Calu3 (cell line): ENCODE measurements around the gene OR8B2. TPM values are rescaled to one million over a fixed set of nuclear protein-coding genes. Genes with fewer than 3 reads are reported as not detected.

ENCODE experiments used
- BruUV-seq: library from RNA; stranded (reverse); fragments of 400-500 nt; replicated peaks from 2 replicates; lab custom pipeline; 2021; lab: Mats Ljungman, UMichigan
- CTCF ChIA-PET: fragments of 300-600 bp; sonication (Branson Sonifier 250); formaldehyde crosslinking; loops from one replicate; lab custom pipeline; 2022; ENCODE audit warnings: antibody characterized with exemption; lab: Charles Lee
- DNase-seq: peaks from one replicate; pipeline ENCODE4 v3.0.0; 2022
- H3K27ac Mint-ChIP-seq: one replicate; pipeline ENCODE4 v1.8.0; 2022; ENCODE audit warnings: mixed read lengths; ENCODE audit not compliant: unreplicated experiment
- H3K27me3 Mint-ChIP-seq: one replicate; pipeline ENCODE4 v1.8.0; 2022; ENCODE audit warnings: mixed read lengths; ENCODE audit not compliant: unreplicated experiment
- H3K36me3 Mint-ChIP-seq: one replicate; pipeline ENCODE4 v1.8.0; 2022; ENCODE audit warnings: mild to moderate bottlenecking, moderate library complexity, mixed read lengths; ENCODE audit not compliant: insufficient read depth, unreplicated experiment
- H3K4me1 Mint-ChIP-seq: one replicate; pipeline ENCODE4 v1.8.0; 2022; ENCODE audit warnings: mild to moderate bottlenecking, low read depth, mixed read lengths; ENCODE audit not compliant: unreplicated experiment
- H3K4me3 Mint-ChIP-seq: one replicate; pipeline ENCODE4 v1.8.0; 2022; ENCODE audit warnings: mild to moderate bottlenecking, low read depth, moderate library complexity, mixed read lengths; ENCODE audit not compliant: unreplicated experiment
- H3K9me3 Mint-ChIP-seq: one replicate; pipeline ENCODE4 v1.8.0; 2022; ENCODE audit warnings: low read depth, mixed read lengths; ENCODE audit not compliant: unreplicated experiment
- CTCF ChIP-seq: fragments of 200-600 bp; IDR thresholded peaks from one replicate; pipeline ENCODE4 v1.8.0; 2022; ENCODE audit warnings: antibody characterized with exemption; ENCODE audit not compliant: unreplicated experiment
- intact Hi-C: fragments of 100-400 bp; cut with micrococcal nuclease; formaldehyde crosslinking; loops from one replicate; pipeline ENCODE4 v1.10.0; 2022; ENCODE audit not compliant: unreplicated experiment
- total RNA-seq: library from RNA; stranded (reverse); gene quantifications from 2 replicates; pipeline ENCODE4 v1.2.3, GENCODE V29; 2022

The OR8B2 gene
- total RNA-seq, 1 experiment from 2014 or later: not detected

DNA sequence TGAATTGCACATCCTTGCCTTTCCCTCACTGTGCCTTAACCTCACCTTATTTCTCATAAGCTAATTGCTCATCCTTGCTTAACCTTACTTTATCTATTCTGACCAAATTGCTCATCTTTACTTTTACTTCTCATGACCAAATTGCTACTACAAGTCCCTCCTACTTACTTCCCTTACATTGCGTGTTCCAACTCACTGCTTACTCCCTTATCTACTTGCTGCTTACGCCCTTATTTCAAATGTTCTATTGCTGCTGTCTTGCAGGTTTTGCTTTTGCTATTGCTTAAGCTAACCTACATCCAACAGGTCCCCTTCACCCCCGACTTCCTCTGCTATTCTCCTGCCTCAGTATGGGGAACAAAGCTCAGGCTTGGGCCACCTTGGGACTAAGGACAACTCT lies 8.0 kb downstream of the OR8B2 start:
- no peak overlapping the region for H3K27ac Mint-ChIP-seq
- CTCF ChIA-PET: no interaction called here
- H3K36me3 Mint-ChIP-seq: no peaks in the 10 kb centered on the region
- no peaks in the 10 kb centered on the region for H3K9me3 Mint-ChIP-seq
- no peak overlapping the region for H3K4me3 Mint-ChIP-seq
- no TSS peak for BruUV-seq
- intact Hi-C loops: no loop called here
- H3K4me1 Mint-ChIP-seq: no peaks in the 10 kb centered on the region
- no peak for TF ChIP-seq CTCF
- DNase-seq: no peak
- no peaks in the 10 kb centered on the region for H3K27me3 Mint-ChIP-seq

GRCh38 chr11:124359566-124359965 lies 24.7 kb downstream of the OR8B2 start:
- no peak for TF ChIP-seq CTCF
- no peaks in the 10 kb centered on the region for H3K9me3 Mint-ChIP-seq
- no TSS peak for BruUV-seq
- CTCF ChIA-PET: no interaction called here
- H3K4me1 Mint-ChIP-seq: no peaks in the 10 kb centered on the region
- no peak for DNase-seq
- H3K4me3 Mint-ChIP-seq: no peak overlapping the region
- H3K36me3 Mint-ChIP-seq: no peaks in the 10 kb centered on the region
- H3K27ac Mint-ChIP-seq: no peak overlapping the region
- H3K27me3 Mint-ChIP-seq: no peaks in the 10 kb centered on the region
- intact Hi-C loops: no loop called here

GRCh38 chr11:124346311-124346955 lies 37.9 kb downstream of the OR8B2 start:
- H3K27me3 Mint-ChIP-seq: no peaks in the 10 kb centered on the region

DNA sequence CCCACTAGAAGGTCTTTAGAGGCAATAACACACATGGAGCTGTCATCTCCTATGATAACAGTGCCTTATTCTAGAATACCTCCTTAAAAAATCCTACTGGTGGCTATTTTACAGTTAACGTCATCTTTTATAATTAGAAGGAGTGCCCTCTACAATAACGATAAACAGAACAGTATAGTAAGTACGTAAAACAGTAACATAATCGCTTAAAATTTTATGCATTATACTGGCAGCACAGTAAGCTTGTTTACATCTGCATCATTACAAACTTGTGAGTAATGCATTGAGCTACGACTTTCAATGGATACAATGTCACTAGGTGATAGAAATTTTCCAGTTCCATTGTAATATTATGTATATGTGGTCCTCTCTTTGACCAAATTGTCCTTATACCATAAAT lies 40.0 kb downstream of the OR8B2 start:
- BruUV-seq: no TSS peak
- no peak overlapping the region for H3K4me3 Mint-ChIP-seq
- DNase-seq: no peak
- H3K27ac Mint-ChIP-seq: no peak overlapping the region
- H3K36me3 Mint-ChIP-seq: no peaks in the 10 kb centered on the region
- H3K27me3 Mint-ChIP-seq: no peaks in the 10 kb centered on the region
- TF ChIP-seq CTCF: no peak
- intact Hi-C loops: no loop called here
- no peaks in the 10 kb centered on the region for H3K9me3 Mint-ChIP-seq
- CTCF ChIA-PET: no interaction called here
- no peaks in the 10 kb centered on the region for H3K4me1 Mint-ChIP-seq

More at GRCh38 chr11:124346311-124346955, 37.9 kb downstream of the OR8B2 start:
- Mint-ChIP-seq H3K4me3 (no peak overlapping the region), H3K27ac (no peak overlapping the region), H3K9me3 (peaks cover 2% of the 10 kb centered on the region), H3K36me3 (no peaks in the 10 kb centered on the region), H3K4me1 (no peaks in the 10 kb centered on the region)
- intact Hi-C loops: no loop called here
- BruUV-seq: no TSS peak
- TF ChIP-seq CTCF: no peak
- no peak for DNase-seq
- CTCF ChIA-PET: no interaction called here
